Activated CD4-positive, alpha-beta T cell treated with anti-CD3 and anti-CD28 coated beads, Interleukin-2, amount 50 U/mL, for 48 hours (primary cell): ENCODE results near the gene CCDC85A.
"Not testable (repeated sequence)": the region's sequence is repeated elsewhere in the genome, so short reads cannot be mapped to it uniquely, and the experiment has no call there.

Source experiments
- DNase-seq, 2 experiments: peaks; one replicate each; pipeline ENCODE4 v3.0.0-alpha.2; 2020

CCDC85A gene

GRCh38 chr2:56183643-56184499 is at the start of gene CCDC85A:
TSS of gene CCDC85A (plus strand) at chr2:56183990. CDS start at chr2:56184625, 635 bp downstream.
- DNase-seq = peak; percentile 72 to 76

GRCh38 chr2:56134861-56135260 is 48.9 kb upstream of the CCDC85A start:
- DNase-seq = no peak

- not testable (repeated sequence) for DNase-seq
Observed at GRCh38 chr2:56142497-56143061, 41.2 kb upstream of the CCDC85A start.

- no peak for DNase-seq
Observed at GRCh38 chr2:56147907-56148306, 35.9 kb upstream of the CCDC85A start.

GRCh38 chr2:56148825-56149224 is 35.0 kb upstream of the CCDC85A start:
- no peak for DNase-seq

GRCh38 chr2:56151841-56152240 is 31.9 kb upstream of the CCDC85A start:
- DNase-seq = no peak

- DNase-seq = no peak
Observed at GRCh38 chr2:56155188-56155587, 28.6 kb upstream of the CCDC85A start.

GRCh38 chr2:56159875-56160274 is 23.9 kb upstream of the CCDC85A start:
- DNase-seq = not testable (repeated sequence)

GRCh38 chr2:56167616-56168562 is 15.9 kb upstream of the CCDC85A start:
- no peak for DNase-seq

- no peak for DNase-seq
Observed at GRCh38 chr2:56169521-56169920, 14.3 kb upstream of the CCDC85A start.

GRCh38 chr2:56170504-56170903 is 13.3 kb upstream of the CCDC85A start:
- DNase-seq = no peak

GRCh38 chr2:56170988-56171387 is 12.8 kb upstream of the CCDC85A start:
- no peak for DNase-seq

GRCh38 chr2:56175779-56176178 is 8.0 kb upstream of the CCDC85A start:
- no peak for DNase-seq

GRCh38 chr2:56177420-56178220 is 6.2 kb upstream of the CCDC85A start:
- no peak for DNase-seq

- no peak for DNase-seq
Observed at GRCh38 chr2:56179931-56180330, 3.9 kb upstream of the CCDC85A start.

GRCh38 chr2:56182420-56182819 is 1.4 kb upstream of the CCDC85A start:
- DNase-seq = no peak

GRCh38 chr2:56184500-56185011 is 766 bp downstream of the CCDC85A start:
- DNase-seq = peak in 1 of 2 experiments; percentile 4

- no peak for DNase-seq
Observed at GRCh38 chr2:56185101-56185581, 1.4 kb downstream of the CCDC85A start.

- no peak for DNase-seq
Observed at GRCh38 chr2:56185582-56186046, 1.8 kb downstream of the CCDC85A start.

- no peak for DNase-seq
Observed at GRCh38 chr2:56191617-56192016, 7.8 kb downstream of the CCDC85A start.

GRCh38 chr2:56192664-56193305 is 9.0 kb downstream of the CCDC85A start:
- no peak for DNase-seq
